SK-N-SH treated with all-trans-retinoic acid at 6 μM for 48 hours (cell line): ENCODE measurements around the gene CFAP221.

Experiments used
- ATAC-seq: fragments of 200-7000 bp; cut with Tn5 transposase; 3 replicates; pipeline ENCODE4 v1.9.1; 2020; ENCODE audit warnings: mild to moderate bottlenecking, moderate library complexity
- ARNTL ChIP-seq: fragments of 450-650 bp; formaldehyde crosslinking; IDR thresholded peaks from 2 replicates; pipeline ENCODE4 v1.5.0; 2020; ENCODE audit warnings: low read depth, mild to moderate bottlenecking, moderate library complexity, borderline replicate concordance
- BACH2 ChIP-seq: fragments of 250-450 bp; sonication (Bioruptor Pico); IDR thresholded peaks from 2 replicates; pipeline ENCODE4 v1.9.0; 2021; ENCODE audit warnings: mild to moderate bottlenecking, borderline replicate concordance
- CREB5 ChIP-seq: fragments of 250-450 bp; sonication (Bioruptor Pico); IDR thresholded peaks from 2 replicates; pipeline ENCODE4 v1.5.1; 2020; ENCODE audit warnings: low read depth, mild to moderate bottlenecking, moderate library complexity
- CSDC2 ChIP-seq: fragments of 250-450 bp; sonication (Bioruptor Pico); IDR thresholded peaks from 2 replicates; pipeline ENCODE4 v1.5.0; 2020; ENCODE audit warnings: mild to moderate bottlenecking, moderate library complexity
- CSRNP3 ChIP-seq: fragments of 250-450 bp; sonication (Bioruptor Pico); IDR thresholded peaks from 2 replicates; pipeline ENCODE4 v1.5.1; 2021; ENCODE audit warnings: mild to moderate bottlenecking, moderate library complexity
- GLIS3 ChIP-seq: fragments of 250-450 bp; sonication (Bioruptor Pico); IDR thresholded peaks from 2 replicates; pipeline ENCODE4 v1.5.0; 2020; ENCODE audit warnings: mild to moderate bottlenecking, moderate library complexity
- ISL1 ChIP-seq: fragments of 250-450 bp; sonication (Bioruptor Pico); IDR thresholded peaks from 2 replicates; pipeline ENCODE4 v2.1.2; 2022; ENCODE audit warnings: mild to moderate bottlenecking, moderate library complexity
- OSR1 ChIP-seq: fragments of 250-450 bp; sonication (Bioruptor Pico); IDR thresholded peaks from 2 replicates; pipeline ENCODE4 v1.8.0; 2022; ENCODE audit warnings: moderate library complexity, mild to moderate bottlenecking, inconsistent platforms
- POU6F1 ChIP-seq: fragments of 250-450 bp; sonication (Bioruptor Pico); IDR thresholded peaks from 2 replicates; pipeline ENCODE4 v1.8.0; 2021; ENCODE audit warnings: low read depth, mild to moderate bottlenecking, moderate library complexity, borderline replicate concordance
- SNAI2 ChIP-seq: fragments of 250-450 bp; sonication (Bioruptor Pico); IDR thresholded peaks from 2 replicates; pipeline ENCODE4 v1.5.0; 2020; ENCODE audit warnings: mild to moderate bottlenecking, moderate library complexity
- TCF4 ChIP-seq: fragments of 250-450 bp; sonication (Bioruptor Pico); IDR thresholded peaks from 2 replicates; pipeline ENCODE4 v1.8.0; 2021; ENCODE audit warnings: mild to moderate bottlenecking, moderate library complexity, borderline replicate concordance
- TOX ChIP-seq: fragments of 250-450 bp; sonication (Bioruptor Pico); IDR thresholded peaks from 2 replicates; pipeline ENCODE4 v1.8.0; 2021; ENCODE audit warnings: mild to moderate bottlenecking, moderate library complexity, borderline replicate concordance
- ZC3H10 ChIP-seq: fragments of 250-450 bp; sonication (Bioruptor Pico); IDR thresholded peaks from 2 replicates; pipeline ENCODE4 v1.5.1; 2021; ENCODE audit warnings: mild to moderate bottlenecking, moderate library complexity
- ZFP3 ChIP-seq: fragments of 250-450 bp; sonication (Bioruptor Pico); IDR thresholded peaks from 2 replicates; pipeline ENCODE4 v1.5.0; 2020; ENCODE audit warnings: mild to moderate bottlenecking, moderate library complexity
- ZFP30 ChIP-seq: fragments of 450-650 bp; formaldehyde crosslinking; IDR thresholded peaks from 2 replicates; pipeline ENCODE4 v1.5.0; 2022; ENCODE audit warnings: mild to moderate bottlenecking, moderate library complexity
- ZNF565 ChIP-seq: fragments of 450-650 bp; formaldehyde crosslinking; conservative IDR thresholded peaks from 2 replicates; pipeline ENCODE4 v1.5.0; 2020; ENCODE audit warnings: low read depth, mild to moderate bottlenecking, moderate library complexity
- ZNF8 ChIP-seq: fragments of 450-650 bp; formaldehyde crosslinking; IDR thresholded peaks from 2 replicates; pipeline ENCODE4 v1.5.0; 2020; ENCODE audit warnings: mild to moderate bottlenecking, moderate library complexity
- TF ChIP-seq, protein P1 (sequence below): fragments of 250-450 bp; sonication (Bioruptor Pico); IDR thresholded peaks from 2 replicates; pipeline ENCODE4 v1.5.0; 2020; ENCODE audit warnings: mild to moderate bottlenecking, moderate library complexity
- TF ChIP-seq, protein P2 (sequence below): fragments of 250-450 bp; sonication (Bioruptor Pico); IDR thresholded peaks from 2 replicates; pipeline ENCODE4 v1.8.0; 2020; ENCODE audit warnings: mild to moderate bottlenecking, moderate library complexity, borderline replicate concordance

CFAP221 gene

GRCh38 chr2:119684518-119684917 lies 140.3 kb downstream of the CFAP221 start:
- ATAC-seq, result no peak
- no peak for TF ChIP-seq CSRNP3
- TF ChIP-seq, protein P1, sequence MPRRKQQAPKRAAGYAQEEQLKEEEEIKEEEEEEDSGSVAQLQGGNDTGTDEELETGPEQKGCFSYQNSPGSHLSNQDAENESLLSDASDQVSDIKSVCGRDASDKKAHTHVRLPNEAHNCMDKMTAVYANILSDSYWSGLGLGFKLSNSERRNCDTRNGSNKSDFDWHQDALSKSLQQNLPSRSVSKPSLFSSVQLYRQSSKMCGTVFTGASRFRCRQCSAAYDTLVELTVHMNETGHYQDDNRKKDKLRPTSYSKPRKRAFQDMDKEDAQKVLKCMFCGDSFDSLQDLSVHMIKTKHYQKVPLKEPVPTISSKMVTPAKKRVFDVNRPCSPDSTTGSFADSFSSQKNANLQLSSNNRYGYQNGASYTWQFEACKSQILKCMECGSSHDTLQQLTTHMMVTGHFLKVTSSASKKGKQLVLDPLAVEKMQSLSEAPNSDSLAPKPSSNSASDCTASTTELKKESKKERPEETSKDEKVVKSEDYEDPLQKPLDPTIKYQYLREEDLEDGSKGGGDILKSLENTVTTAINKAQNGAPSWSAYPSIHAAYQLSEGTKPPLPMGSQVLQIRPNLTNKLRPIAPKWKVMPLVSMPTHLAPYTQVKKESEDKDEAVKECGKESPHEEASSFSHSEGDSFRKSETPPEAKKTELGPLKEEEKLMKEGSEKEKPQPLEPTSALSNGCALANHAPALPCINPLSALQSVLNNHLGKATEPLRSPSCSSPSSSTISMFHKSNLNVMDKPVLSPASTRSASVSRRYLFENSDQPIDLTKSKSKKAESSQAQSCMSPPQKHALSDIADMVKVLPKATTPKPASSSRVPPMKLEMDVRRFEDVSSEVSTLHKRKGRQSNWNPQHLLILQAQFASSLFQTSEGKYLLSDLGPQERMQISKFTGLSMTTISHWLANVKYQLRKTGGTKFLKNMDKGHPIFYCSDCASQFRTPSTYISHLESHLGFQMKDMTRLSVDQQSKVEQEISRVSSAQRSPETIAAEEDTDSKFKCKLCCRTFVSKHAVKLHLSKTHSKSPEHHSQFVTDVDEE (CRISPR knock-in tag), result no peak

- no peak for TF ChIP-seq GLIS3 (CRISPR knock-in tag)
- TF ChIP-seq TOX (CRISPR knock-in tag), result no peak
- TF ChIP-seq POU6F1, result no peak
- no peak for TF ChIP-seq SNAI2 (CRISPR knock-in tag)
- TF ChIP-seq ZFP30, result no peak
- TF ChIP-seq CSDC2 (CRISPR knock-in tag), result no peak
- TF ChIP-seq ZFP3 (CRISPR knock-in tag), result no peak
- no peak for TF ChIP-seq ISL1 (CRISPR knock-in tag)
- TF ChIP-seq CSRNP3, result no peak
- TF ChIP-seq OSR1 (CRISPR knock-in tag), result no peak
- no peak for ATAC-seq
These were observed 144.4 kb downstream of the CFAP221 start for GRCh38 chr2:119688616-119689015.

DNA sequence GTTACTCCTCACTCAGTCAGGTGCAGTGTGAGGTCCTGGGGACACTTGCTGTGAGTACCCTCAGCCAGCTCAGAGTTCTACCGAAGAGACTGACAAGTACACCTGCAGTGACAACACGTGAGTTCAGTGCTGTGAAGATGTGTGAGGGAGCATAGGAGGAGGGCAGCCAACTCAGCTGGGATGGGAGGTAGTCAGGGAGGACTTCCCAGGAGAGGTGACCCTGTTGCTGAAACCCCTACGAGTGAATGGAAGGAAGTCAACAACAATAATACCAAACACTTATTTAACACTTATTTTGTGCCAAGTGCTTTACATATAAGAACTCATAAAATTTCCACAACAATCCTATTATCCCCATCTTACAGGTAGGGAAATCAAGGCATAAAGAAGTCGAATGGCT lies 145.0 kb downstream of the CFAP221 start:
- ATAC-seq, result no peak
- TF ChIP-seq CSRNP3 (no peak), TCF4 (CRISPR knock-in tag) (no peak), BACH2 (CRISPR knock-in tag) (no peak), OSR1 (CRISPR knock-in tag) (no peak)

DNA sequence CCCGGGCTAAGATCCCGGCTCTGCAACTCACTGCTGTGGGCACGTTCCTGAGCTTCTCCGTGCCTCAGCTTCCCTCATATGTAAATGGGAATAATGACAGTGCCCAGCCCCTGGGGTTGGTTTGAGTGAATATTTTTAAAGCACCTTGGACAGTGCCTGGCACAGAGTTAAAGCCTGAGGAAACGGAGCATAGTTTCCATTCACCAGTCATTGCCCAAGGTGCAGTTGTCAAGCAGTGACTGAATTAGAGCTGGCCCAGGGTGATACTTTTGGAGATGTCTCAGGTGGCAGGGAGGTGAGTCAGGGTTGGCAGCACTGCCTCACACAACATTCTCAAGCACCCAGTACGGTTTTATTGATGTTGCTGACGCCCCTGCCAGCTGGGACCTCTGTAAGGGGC lies 146.9 kb downstream of the CFAP221 start:
- no peak for ATAC-seq
- TF ChIP-seq CREB5 (CRISPR knock-in tag) (no peak), ZC3H10 (no peak), ZFP30 (no peak), SNAI2 (CRISPR knock-in tag) (no peak), ZNF565 (CRISPR knock-in tag) (no peak)

DNA sequence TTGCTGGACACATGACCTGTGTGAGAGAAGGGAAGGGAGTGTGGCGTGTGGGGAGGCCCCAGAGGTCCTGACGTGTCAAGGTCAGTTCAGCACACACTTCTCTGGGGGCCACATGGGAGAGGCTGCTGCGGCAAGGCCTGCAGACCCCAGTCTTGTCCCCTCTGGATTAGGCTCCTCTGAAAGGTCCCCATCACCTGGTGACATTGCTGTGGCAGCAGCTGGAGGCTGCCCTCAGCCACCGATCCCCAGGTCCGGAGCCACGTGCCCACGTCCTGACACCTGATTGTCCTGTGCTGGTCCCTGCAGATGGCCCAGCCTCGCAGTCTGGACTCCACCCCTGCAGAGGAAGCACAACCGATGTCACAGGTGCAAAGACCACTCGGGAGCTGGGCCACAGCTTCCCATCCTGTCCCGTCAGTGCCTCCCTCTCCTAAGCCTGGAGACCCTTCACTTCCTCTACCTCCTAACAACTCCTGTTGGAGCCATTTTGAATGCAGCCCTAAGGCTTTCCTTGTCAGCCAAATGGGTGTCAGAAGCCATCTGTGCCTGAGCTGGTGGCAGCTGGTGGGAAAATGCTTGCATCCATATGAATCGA lies 147.5 kb downstream of the CFAP221 start:
- ATAC-seq, result no peak
- no peak for TF ChIP-seq CSDC2 (CRISPR knock-in tag)
- TF ChIP-seq, protein P2, sequence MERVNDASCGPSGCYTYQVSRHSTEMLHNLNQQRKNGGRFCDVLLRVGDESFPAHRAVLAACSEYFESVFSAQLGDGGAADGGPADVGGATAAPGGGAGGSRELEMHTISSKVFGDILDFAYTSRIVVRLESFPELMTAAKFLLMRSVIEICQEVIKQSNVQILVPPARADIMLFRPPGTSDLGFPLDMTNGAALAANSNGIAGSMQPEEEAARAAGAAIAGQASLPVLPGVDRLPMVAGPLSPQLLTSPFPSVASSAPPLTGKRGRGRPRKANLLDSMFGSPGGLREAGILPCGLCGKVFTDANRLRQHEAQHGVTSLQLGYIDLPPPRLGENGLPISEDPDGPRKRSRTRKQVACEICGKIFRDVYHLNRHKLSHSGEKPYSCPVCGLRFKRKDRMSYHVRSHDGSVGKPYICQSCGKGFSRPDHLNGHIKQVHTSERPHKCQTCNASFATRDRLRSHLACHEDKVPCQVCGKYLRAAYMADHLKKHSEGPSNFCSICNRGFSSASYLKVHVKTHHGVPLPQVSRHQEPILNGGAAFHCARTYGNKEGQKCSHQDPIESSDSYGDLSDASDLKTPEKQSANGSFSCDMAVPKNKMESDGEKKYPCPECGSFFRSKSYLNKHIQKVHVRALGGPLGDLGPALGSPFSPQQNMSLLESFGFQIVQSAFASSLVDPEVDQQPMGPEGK (CRISPR knock-in tag), result no peak
- no peak for TF ChIP-seq ZNF565 (CRISPR knock-in tag)
- TF ChIP-seq ZFP30, result no peak
- no peak for TF ChIP-seq ARNTL
- no peak for TF ChIP-seq TOX (CRISPR knock-in tag)
- no peak for TF ChIP-seq GLIS3 (CRISPR knock-in tag)
- TF ChIP-seq TCF4 (CRISPR knock-in tag), result no peak
- no peak for TF ChIP-seq SNAI2 (CRISPR knock-in tag)
- TF ChIP-seq CREB5 (CRISPR knock-in tag), result no peak
- no peak for TF ChIP-seq ISL1 (CRISPR knock-in tag)
- no peak for TF ChIP-seq ZNF8 (CRISPR knock-in tag)
- no peak for TF ChIP-seq ZC3H10
- TF ChIP-seq OSR1 (CRISPR knock-in tag), result no peak
